Neural cell (in vitro differentiated cells): ENCODE data around the gene FCN2. TPM values are rescaled to one million over a fixed set of nuclear protein-coding genes. Genes with fewer than 3 reads are reported as not detected.

Experiments used
- H2AFZ ChIP-seq: fragments of 200-600, 300-800 bp; sonication (generic), shearing (Covaris generic); 2 replicates; pipeline ENCODE4 v1.6.0; 2014; ENCODE audit warnings: low read depth, mild to moderate bottlenecking, antibody characterized with exemption, low read length, moderate library complexity
- H3F3A ChIP-seq: fragments of 200-600 bp; shearing (Covaris generic); 2 replicates; pipeline ENCODE4 v1.6.1; 2016; ENCODE audit warnings: mild to moderate bottlenecking, moderate library complexity, mixed read lengths, antibody characterized with exemption, low read length; ENCODE audit not compliant: insufficient read depth, poor library complexity, severe bottlenecking
- H3K27ac ChIP-seq: fragments of 200-600, 300-800 bp; sonication (generic), shearing (Covaris generic); 2 replicates; pipeline ENCODE4 v1.5.1; 2014; ENCODE audit warnings: mild to moderate bottlenecking, low read length, moderate library complexity
- H3K27me3 ChIP-seq: fragments of 300-800, 200-600 bp; sonication (generic), shearing (Covaris generic); 2 replicates; pipeline ENCODE4 v1.6.0; 2014; ENCODE audit warnings: mild to moderate bottlenecking, low read depth, low read length, moderate library complexity; ENCODE audit not compliant: insufficient read depth
- H3K36me3 ChIP-seq: fragments of 300-800, 200-600 bp; sonication (generic), shearing (Covaris generic); 2 replicates; pipeline ENCODE4 v1.5.1; 2014; ENCODE audit warnings: mild to moderate bottlenecking, antibody characterized with exemption, low read length, moderate library complexity; ENCODE audit not compliant: insufficient read depth
- H3K4me2 ChIP-seq: fragments of 300-800, 200-600 bp; sonication (generic), shearing (Covaris generic); 2 replicates; pipeline ENCODE4 v1.6.0; 2014; ENCODE audit warnings: mild to moderate bottlenecking, low read length
- H3K4me3 ChIP-seq: fragments of 300-800, 200-600 bp; sonication (generic), shearing (Covaris generic); 2 replicates; pipeline ENCODE4 v1.5.1; 2014; ENCODE audit warnings: mild to moderate bottlenecking, low read length, moderate library complexity
- H3K79me2 ChIP-seq: fragments of 200-600 bp; shearing (Covaris generic); replicated peaks from 2 replicates; pipeline ENCODE4 v1.6.0; 2014; ENCODE audit warnings: mild to moderate bottlenecking, low read length, moderate library complexity; ENCODE audit not compliant: insufficient read depth
- H3K9ac ChIP-seq: fragments of 300-800, 200-600 bp; sonication (generic), shearing (Covaris generic); 2 replicates; pipeline ENCODE4 v1.6.1; 2016; ENCODE audit warnings: mild to moderate bottlenecking, low read length, mixed read lengths
- H3K9me2 ChIP-seq: fragments of 200-600 bp; shearing (Covaris generic); 2 replicates; pipeline ENCODE4 v1.6.1; 2016; ENCODE audit warnings: mild to moderate bottlenecking, low read length, mixed read lengths; ENCODE audit not compliant: insufficient read depth
- H3K9me3 ChIP-seq: fragments of 200-600, 300-800 bp; sonication (generic), shearing (Covaris generic); 2 replicates; pipeline ENCODE4 v1.6.1; 2016; ENCODE audit warnings: mild to moderate bottlenecking, mixed run types, low read length, moderate library complexity, mixed read lengths
- H4K20me1 ChIP-seq: fragments of 200-600 bp; shearing (Covaris generic); 2 replicates; pipeline ENCODE4 v1.6.1; 2016; ENCODE audit warnings: mild to moderate bottlenecking, mixed run types; ENCODE audit not compliant: insufficient read depth
- CTCF ChIP-seq: fragments of 450-650 bp; IDR thresholded peaks from 2 replicates; pipeline ENCODE4 v1.5.1; 2014; ENCODE audit warnings: antibody characterized with exemption, mild to moderate bottlenecking, moderate library complexity; ENCODE audit not compliant: poor library complexity, severe bottlenecking
- EP300 ChIP-seq: fragments of 450-650 bp; conservative IDR thresholded peaks from 2 replicates; pipeline ENCODE4 v1.6.1; 2014; ENCODE audit warnings: antibody characterized with exemption, mild to moderate bottlenecking, moderate library complexity; ENCODE audit not compliant: poor library complexity, severe bottlenecking
- EZH2 ChIP-seq: fragments of 200-600, 300-800 bp; shearing (Covaris generic), sonication (generic); IDR thresholded peaks from 2 replicates; pipeline ENCODE4 v1.6.1; 2014; ENCODE audit warnings: antibody characterized with exemption, low read length, borderline replicate concordance, mild to moderate bottlenecking; ENCODE audit not compliant: insufficient read depth, poor library complexity, severe bottlenecking
- MXI1 ChIP-seq: fragments of 450-650 bp; conservative IDR thresholded peaks from 2 replicates; pipeline ENCODE4 v1.6.1; 2014; ENCODE audit warnings: antibody characterized with exemption, mild to moderate bottlenecking; ENCODE audit not compliant: poor library complexity, severe bottlenecking
- POLR2AphosphoS5 ChIP-seq: IDR thresholded peaks from 2 replicates; pipeline ENCODE4 v1.6.1; 2012
- RAD21 ChIP-seq: fragments of 450-650 bp; conservative IDR thresholded peaks from 2 replicates; pipeline ENCODE4 v1.6.1; 2014; ENCODE audit warnings: antibody characterized with exemption, mild to moderate bottlenecking, moderate library complexity
- REST ChIP-seq: IDR thresholded peaks from 2 replicates; pipeline ENCODE4 v1.6.1; 2012; ENCODE audit warnings: borderline replicate concordance
- SMC3 ChIP-seq: fragments of 450-650 bp; conservative IDR thresholded peaks from 2 replicates; pipeline ENCODE4 v1.6.1; 2014; ENCODE audit warnings: antibody characterized with exemption, mild to moderate bottlenecking, moderate library complexity; ENCODE audit not compliant: poor library complexity
- TAF1 ChIP-seq: IDR thresholded peaks from 2 replicates; pipeline ENCODE4 v1.6.1; 2012; ENCODE audit warnings: low read depth
- polyA plus RNA-seq: library from polyadenylated mRNA; depleted of rRNA; stranded (reverse); fragments of >200 nt; gene quantifications from 2 replicates; pipeline ENCODE4 v1.2.3, GENCODE V29; 2014

FCN2 gene
- polyA plus RNA-seq, 1 donor from 2014 or later: not detected

GRCh38 chr9:134844821-134845220 lies 35.8 kb upstream of the FCN2 start:
- Histone ChIP-seq H3K27ac (no peak overlapping the region), H2AFZ (no peak overlapping the region), H3K9ac (no peak overlapping the region), H3K36me3 (no peaks in the 10 kb centered on the region), H3K4me3 (no peak overlapping the region), H3K9me2 (no peaks in the 10 kb centered on the region), H4K20me1 (no peaks in the 10 kb centered on the region), H3K4me2 (no peak overlapping the region), H3K9me3 (no peaks in the 10 kb centered on the region), H3K27me3 (no peaks in the 10 kb centered on the region), H3F3A (no peaks in the 10 kb centered on the region), H3K79me2 (no peaks in the 10 kb centered on the region)
- TF ChIP-seq TAF1: no peak
- no peak for TF ChIP-seq EP300
- no peak for TF ChIP-seq MXI1
- no peak for TF ChIP-seq REST
- TF ChIP-seq RAD21: no peak
- TF ChIP-seq SMC3: no peak
- TF ChIP-seq POLR2AphosphoS5: no peak
- no peak for TF ChIP-seq CTCF
- no peak for TF ChIP-seq EZH2

- H4K20me1 ChIP-seq: no peaks in the 10 kb centered on the region
- H3K36me3 ChIP-seq: no peaks in the 10 kb centered on the region
- no peaks in the 10 kb centered on the region for H3K9me3 ChIP-seq
- H3K4me3 ChIP-seq: no peak overlapping the region
- H3K27ac ChIP-seq: no peak overlapping the region
- no peaks in the 10 kb centered on the region for H3K79me2 ChIP-seq
- no peaks in the 10 kb centered on the region for H3K9me2 ChIP-seq
- no peak for TF ChIP-seq MXI1
- no peak for TF ChIP-seq SMC3
- no peak for TF ChIP-seq POLR2AphosphoS5
- no peak for TF ChIP-seq RAD21
- no peak for TF ChIP-seq TAF1
- no peak for TF ChIP-seq REST
- TF ChIP-seq CTCF: no peak
- TF ChIP-seq EZH2: no peak
- no peak for TF ChIP-seq EP300
- no peaks in the 10 kb centered on the region for H3K27me3 ChIP-seq
- H3F3A ChIP-seq: no peaks in the 10 kb centered on the region
- no peak overlapping the region for H2AFZ ChIP-seq
- H3K9ac ChIP-seq: no peak overlapping the region
- no peak overlapping the region for H3K4me2 ChIP-seq
Observed at GRCh38 chr9:134846187-134846586, 34.4 kb upstream of the FCN2 start.
